Activated CD4-positive, CD25-positive, alpha-beta regulatory T cell treated with anti-CD3 and anti-CD28 coated beads, Interleukin-2, amount 50 U/mL, for 72 hours (primary cell): ENCODE data around the gene TRH.
"Not testable (repeated sequence)": the region's sequence is repeated elsewhere in the genome, so short reads cannot be mapped to it uniquely, and the experiment has no call there.

Experiments
- DNase-seq: peaks from one replicate; pipeline ENCODE4 v3.0.0; 2021

Gene TRH

GRCh38 chr3:130013246-130013645 is 38.7 kb downstream of the TRH start:
- DNase-seq, result not testable (repeated sequence)

DNA sequence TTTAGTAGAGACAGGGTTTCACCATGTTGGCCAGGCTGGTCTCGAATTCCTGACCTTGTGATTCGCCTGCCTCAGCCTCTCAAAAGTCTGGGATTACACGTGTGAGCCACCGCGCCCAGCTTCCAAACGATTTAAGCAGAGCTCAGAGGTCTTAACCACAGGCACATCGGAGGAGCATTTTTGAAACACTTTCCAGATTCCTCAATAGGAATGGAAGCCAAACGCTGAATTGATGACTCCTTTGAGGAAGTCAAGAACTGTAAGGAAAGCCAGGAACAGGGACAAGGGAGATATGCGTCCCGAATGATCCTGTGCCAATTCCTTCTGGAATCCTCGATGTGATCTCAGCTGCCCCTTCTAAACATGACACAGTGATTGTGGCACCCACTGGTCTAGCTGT is 40.0 kb downstream of the TRH start:
- no peak for DNase-seq

GRCh38 chr3:130017661-130018060 is 43.1 kb downstream of the TRH start:
- not testable (repeated sequence) for DNase-seq

DNA sequence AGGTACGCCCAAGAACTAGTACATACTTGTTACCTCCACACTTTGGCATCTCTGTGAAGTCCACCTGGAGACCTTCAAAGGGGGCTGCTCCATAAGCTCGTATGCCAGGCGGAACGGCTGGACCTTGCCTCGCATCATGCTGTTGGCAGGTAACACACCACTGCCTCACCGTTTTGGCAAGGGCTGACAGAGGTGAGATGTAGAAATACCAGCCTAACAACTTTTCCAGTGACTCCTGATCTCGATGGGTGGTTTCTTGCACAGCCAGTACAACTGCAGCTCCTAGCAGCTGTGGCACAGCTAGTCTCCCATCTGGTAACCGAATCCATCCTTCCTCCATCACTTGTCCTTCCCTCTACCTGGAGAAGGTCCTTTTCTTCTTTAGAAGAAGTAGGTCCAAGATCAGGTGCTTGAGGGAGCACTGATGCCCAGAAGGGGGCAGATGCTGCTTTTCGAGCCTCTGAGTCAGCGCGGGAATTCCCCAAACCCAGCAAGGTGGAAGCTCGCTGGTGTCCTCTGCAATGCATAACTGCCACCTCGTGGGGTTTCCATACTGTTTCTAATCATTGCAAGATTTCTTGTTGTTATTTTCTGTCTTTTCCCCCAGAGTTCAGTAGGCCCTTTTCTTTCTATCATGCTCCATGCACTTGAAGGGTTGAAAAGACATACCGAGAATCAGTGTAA is 51.8 kb downstream of the TRH start:
- not testable (repeated sequence) for DNase-seq

GRCh38 chr3:130027437-130027836 is 52.9 kb downstream of the TRH start:
- not testable (repeated sequence) for DNase-seq
